Vagina (tissue), 2 donors: Measurements from ENCODE around the gene CCDC80.

ENCODE experiments used
- CTCF ChIP-seq, 3 experiments: fragments of 450-650 bp in 2 of 3; fragments of 200-600 bp in 1 of 3; sonication (generic) in 1 of 3; IDR thresholded peaks; one replicate each; pipeline ENCODE4 v1.5.1; 2017 to 2019; ENCODE audit warnings: antibody characterized with exemption in 3 of 3, mild to moderate bottlenecking in 2 of 3, moderate library complexity in 2 of 3
- POLR2A ChIP-seq, 2 donors: fragments of 450-650 bp; IDR thresholded peaks; one replicate each; pipeline ENCODE4 v1.6.1; 2017; ENCODE audit warnings: antibody characterized with exemption in 2 of 2, mild to moderate bottlenecking in 2 of 2, moderate library complexity in 2 of 2

DNA sequence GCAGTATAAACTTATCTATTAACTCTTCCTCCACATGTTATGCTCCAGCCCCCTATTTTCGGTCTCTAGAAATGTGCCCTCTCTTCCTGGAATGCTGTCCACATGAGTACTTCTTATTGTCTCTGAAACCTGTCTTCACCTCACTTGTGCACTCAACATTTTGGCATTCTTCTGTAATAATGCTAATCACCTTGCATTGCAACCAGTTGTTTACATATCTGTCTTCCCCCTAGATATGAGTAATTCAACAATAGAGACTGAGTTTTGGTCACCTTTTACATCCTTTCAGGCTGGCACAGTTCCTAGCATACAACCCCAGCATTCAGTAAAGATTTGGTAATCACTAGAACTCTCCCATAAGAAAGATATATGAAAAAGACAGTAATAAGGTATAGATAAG, 17.2 kb downstream of the CCDC80 start:
- TF ChIP-seq CTCF (IDR thresholded peaks at IDR 0.05): no peak
- TF ChIP-seq POLR2A (IDR thresholded peaks at IDR 0.05): no peak
